Activated CD8-positive, alpha-beta memory T cell treated with anti-CD3 and anti-CD28 coated beads for 24 hours (primary cell): Measurements from ENCODE around the gene GZF1.

Experiments
- DNase-seq: peaks from one replicate; pipeline ENCODE4 v3.0.0-alpha.2; 2020

Gene GZF1

DNA sequence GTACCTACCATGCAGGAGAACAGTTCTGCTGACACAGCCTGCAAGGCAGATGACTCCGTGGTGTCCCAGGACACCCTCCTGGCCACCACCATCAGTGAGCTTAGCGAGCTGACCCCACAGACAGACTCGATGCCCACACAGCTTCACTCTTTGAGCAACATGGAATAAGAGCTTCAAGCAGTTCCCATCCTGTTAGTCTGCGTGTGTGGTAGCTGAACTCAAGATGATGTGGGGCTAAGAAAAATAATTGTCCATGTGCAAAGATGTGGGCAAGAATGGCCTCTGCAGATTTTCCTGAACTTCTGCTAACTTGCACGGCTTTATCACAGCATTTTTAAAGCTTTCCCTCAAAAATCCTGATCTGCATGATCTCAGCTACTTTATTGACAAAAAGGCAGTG, 8.3 kb downstream of the GZF1 start:
- DNase-seq = no peak

DNA sequence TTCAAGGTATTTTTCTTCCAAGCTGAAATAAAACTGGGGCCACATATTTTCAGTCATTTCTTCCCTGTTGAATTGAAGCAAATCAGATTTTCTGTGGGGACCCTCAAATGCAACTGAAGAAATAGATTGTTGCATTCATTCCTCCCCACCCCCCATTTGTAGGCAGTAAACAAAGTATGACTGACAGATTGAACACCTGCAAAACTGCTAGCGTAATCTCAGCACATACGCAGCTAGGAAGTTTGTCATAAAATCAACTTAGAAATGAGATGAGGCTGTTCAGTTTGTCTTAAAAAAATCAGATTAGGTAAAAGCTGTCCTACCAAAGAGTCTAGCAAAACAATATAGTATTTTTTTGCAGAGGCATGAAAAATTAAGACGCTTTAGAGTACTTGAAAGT, 8.9 kb downstream of the GZF1 start:
- no peak for DNase-seq

DNA sequence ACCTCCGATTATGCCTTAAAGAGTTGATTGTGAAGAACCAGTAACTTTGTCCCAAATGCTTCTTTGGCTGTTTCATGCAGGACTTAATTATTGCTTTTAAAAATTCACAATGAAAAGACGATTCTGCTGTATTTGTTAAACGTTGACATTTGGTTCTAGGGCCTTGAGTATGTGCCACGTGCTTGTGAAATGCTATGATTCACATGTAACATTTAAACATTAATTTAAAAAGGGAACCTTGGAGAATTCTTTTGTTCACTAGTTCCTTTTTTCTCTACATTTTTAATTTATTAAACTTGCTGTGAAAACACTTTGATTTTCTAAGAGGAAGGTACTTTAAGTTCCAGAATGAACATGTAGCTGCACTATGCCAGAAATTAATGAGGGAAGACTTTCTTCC, 9.5 kb downstream of the GZF1 start:
- no peak for DNase-seq

DNA sequence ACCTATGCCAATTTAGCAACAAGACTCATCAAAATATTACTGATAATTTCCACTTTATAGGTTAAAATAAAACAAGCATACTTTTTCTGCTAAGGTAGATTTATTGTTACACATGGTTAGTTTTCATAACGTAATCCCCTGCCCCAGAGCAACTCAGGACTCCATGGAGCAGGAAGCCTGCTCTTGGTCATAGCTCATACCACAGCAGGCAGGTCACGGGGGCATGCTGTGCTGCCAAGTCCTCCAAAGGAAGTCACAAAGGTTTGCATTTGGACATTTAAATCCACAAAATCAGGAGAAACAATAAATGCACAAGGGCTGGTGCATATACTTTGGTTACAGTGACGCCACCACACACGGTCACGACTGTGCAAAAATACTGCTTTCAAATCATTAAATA, 12.5 kb downstream of the GZF1 start:
- DNase-seq = no peak

DNA sequence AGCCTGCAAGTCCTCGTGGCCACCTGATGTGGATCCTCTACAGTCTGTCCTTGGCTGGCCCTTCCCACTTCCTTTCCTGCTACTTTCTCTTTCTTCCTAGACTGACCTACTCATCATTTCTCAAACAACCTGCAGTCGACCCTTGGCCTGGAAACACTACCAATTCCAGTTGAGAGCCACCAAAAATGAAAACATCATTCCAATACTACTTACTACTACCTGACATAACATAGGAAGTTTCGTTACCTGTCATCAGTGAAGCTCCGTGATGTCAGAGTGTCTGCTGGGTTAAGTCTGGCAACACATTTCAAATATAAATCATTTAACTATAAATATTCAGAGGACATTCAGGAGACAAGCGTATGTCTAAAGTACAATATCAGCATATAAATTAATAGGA, 13.8 kb downstream of the GZF1 start:
- DNase-seq = no peak

DNA sequence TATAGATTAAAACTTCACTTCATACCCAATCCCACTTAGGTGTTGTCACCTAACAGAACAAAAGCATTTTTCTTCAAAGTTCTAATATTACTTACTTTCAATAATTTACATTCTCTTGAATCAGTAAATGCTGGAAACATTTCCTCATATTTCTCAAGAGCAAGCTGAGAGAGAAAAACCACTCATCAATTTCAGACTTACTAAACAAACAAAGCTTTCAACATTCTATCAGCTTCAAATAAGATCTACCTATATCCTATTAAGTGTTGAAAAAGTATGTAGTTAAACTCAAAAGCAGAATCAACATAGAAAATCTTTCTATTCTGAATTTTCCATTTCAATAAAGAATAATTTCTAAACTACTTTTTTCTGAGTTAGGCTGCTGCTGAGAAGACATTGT, 17.8 kb downstream of the GZF1 start:
- no peak for DNase-seq

DNA sequence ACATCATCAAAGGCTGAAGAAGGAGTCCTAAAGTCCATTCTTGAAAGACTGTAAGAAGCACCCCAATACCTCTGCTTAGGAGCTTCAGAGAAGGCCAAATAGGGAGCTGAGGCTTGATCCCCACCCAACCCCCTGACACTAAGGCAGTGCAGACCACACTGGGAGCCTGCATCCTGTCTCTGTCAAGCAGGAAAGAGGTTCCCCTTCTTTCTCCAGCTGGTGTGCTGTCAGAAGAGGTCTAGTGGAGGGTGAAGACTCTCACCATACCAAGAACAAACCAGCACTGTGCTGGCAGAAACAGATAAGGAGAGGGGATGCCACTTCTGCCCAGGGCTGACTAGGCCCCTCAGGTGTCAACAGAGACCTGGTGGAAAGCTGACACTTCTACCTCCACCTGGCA, 19.9 kb downstream of the GZF1 start:
- no peak for DNase-seq

DNA sequence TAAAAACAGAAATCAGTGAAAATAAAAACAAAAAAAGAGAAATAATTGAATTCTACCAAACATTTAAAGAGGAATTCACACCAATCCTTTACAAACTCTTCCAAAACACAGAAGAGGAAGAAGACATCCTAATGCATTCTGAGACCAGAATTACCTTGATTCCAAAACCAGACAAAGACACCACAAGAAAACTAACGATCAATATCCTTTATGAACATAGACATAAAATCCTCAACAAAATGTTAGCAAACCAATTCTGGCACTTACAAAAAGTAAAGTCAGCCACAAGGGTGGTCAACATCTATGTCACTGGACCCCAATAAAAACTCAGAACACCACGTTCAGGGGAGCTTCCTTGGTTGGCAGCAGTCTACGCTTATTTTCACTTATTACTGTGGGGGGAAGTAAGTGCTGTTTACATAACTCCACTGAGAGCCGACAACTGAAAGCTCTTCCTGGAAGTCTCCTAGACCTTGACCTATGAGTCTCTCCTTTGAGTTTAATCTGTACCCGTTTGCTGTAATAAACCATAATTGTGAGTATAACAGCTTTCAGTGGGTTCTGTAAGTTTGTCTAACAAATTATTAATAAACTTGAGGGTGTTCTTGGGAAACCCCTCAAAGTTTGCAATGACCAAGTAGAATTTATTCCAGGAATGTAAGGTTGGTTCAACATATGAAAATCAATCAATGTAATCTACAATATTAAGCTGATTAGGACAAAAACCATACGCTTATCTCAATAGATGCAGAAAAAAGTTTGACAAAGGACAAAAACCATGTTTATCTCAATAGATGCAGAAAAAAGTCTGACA, 24.5 kb downstream of the GZF1 start:
- DNase-seq = no peak

DNA sequence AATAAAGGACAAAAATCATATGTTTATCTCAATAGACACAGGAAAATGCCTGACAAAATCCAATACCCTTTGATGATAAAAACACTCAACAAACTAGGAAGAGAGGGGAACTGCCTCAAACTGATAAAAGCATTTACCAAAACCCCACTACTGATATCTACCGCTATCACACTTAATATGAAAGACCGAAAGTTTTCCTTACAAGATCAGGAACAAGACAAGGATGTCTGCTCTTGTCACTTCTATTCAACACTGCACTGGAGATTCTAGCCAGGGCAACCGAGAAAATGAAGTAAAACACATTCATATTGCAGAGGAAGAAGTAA, 25.1 kb downstream of the GZF1 start:
- DNase-seq = no peak

DNA sequence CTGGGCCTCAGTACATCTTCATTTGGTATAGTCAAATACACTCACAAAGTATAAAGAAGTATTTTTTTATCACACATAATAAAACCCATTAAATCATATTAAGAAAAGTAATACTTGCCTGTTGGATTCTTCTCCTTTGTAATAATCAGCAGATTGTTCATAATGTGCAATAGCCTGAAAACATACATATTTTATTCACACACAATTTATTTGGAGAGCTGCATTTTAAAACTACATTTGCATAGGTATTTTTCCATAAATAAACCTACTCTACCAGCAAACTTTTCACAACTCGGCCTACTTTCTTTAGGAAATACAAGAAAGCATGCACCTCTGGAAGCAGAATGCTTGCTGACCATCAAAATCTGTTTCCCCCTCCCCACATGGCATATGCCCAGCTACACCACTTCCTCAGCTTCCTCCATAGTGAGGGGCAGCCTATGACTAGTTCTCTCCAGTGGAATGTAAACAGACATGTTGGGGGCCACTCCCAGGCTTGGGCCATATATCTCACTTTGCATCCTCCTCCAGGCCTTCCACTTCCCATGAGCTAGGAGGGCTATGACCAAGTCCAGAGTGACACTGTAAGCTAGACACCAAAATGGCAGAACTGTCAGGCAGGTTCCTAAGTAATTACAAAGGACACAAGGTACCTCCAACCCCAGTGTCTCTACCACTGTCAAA, 28.3 kb downstream of the GZF1 start:
- DNase-seq = no peak

DNA sequence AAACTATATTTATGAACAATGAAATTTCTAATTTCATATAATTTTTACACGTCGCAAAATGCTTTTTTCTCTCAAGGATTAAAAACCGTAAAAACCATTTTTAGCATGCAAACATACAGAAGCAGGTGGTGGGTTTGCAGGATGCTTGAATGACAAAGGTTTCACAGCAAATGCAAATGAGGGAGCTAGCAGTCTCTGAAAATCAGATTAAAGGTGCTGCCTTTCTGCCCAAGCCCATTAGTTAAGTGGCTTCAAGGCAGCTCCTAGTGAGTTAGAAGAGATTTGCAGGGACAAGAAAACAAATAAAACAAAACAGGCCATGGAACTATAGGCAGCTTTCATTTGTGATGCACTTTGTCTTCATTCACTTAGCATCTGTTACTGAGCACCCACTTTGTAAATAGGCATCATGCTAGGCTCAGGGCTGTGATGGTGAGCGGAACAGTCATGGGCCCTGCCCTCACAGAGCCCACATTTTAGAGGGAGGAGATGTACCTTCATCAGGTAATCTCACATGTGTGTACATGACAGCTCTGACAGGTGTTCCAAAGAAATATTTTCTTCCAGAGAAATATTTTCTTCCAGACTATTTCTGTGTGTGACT, 29.8 kb downstream of the GZF1 start:
- no peak for DNase-seq

DNA sequence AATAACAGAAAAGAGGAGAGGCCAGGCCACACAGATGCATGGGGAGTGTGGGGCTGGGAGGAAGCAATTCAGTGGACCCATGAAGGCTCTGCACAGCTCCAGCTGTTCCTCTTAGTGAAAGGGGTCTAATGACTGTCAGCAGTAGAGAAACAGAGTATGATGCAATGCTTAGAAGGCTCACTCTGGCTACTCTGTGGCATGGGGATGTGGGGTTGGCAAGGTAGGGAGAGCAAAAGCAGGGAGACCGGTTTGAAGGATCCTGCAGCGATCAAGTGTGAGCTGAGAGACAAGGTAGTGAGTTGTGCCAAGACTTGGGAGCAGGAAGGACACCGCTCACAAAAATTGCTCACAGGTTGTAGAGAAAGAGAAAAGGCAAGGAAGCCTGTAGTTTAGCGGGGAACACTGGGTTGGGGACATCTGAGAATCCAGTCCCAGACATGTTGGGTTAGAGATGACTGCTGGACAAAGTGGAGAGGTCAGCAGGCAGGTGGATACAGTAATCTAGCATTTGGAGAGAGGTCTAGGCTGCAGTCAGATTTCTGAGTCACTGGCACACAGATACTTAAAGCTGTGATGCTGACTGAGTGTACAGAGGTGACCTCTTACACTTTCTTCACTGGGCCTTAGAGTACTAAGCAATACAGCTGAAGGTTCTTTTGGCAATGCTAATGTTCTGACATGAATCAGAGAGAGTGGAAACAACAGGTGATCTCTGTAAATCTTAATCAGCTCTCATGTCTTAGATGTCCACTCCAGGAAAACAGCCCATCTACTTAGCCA, 32.2 kb downstream of the GZF1 start:
- no peak for DNase-seq

DNA sequence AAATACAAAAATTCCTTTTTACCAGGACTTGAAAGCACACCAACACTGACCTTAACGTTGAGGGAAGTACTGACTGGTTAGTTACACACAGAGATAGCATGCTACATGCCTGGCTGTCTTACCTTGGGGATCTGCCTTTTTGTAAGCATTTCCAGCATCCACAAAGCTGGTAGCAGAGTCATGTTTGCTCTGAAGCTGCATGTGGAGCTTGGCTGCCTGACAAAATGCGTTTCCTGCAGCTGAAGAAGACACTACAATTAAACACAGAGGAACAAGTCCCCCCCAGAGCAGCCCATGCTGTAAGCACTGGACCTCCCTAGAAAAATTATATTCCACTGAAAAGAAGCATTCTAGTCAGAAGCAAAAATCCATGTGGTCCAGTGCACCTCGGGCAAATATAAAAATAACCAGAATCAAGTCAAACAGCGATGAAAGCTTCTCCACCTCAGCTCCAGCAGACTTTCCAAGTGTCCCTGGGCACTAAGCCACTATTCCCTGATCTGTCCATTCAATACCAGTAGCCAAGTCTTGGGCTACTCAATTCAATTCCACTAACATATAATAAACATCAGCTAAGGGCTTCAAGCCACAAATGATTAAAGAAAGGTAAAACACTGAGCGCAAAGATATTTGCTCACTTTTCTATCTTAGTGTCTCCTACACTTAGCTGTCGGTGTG, 35.1 kb downstream of the GZF1 start:
- no peak for DNase-seq

DNA sequence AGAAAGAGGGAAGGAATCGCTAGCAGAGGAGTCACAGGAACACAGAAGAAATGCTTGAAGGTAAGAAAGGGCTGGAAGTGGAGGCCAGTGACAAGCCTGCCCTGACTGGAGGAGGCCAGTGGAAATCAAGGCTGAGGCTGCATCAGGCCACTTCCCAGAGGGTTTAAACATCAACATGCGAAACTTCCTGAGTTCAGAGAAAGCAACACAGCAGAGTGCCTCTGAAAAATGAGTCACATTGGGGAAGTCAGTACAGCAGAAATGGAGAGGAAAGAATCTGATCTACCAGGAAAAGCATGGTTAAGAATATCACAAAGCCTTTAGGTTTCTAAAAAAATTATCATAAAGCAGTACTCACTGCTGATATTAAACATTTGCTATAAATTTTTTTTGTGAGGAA, 36.0 kb downstream of the GZF1 start:
- no peak for DNase-seq

DNA sequence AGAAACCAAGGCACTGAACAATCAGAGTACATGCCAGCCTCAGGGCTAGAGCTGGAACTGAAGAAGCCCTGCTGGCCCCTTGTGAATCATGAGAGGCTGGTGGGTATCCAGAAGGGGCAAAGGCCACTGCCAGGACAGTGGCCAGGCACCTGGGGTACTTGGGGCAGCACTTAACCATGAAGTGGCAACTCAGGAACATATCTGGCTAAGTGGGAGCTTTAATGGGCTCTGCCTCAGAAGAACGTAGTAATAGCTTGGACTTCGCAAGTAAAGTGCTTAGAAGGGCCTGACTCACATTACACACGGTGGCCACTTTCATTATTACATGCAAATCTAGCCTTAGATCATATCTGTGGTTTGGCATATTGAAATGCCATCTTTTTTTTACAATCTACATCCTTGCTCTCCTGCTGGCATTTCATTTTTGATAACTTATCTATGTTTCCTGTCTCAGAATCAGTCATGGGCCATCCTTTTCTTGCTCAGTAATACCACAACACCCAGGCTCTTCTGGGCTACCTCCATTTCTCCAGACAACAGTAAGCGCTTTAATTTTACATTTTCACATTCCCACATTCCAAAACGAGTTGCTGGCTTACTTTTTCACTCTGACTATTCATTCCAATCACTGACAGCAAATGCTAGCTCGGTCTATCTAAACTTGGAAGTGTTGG, 37.7 kb downstream of the GZF1 start:
- DNase-seq = no peak

DNA sequence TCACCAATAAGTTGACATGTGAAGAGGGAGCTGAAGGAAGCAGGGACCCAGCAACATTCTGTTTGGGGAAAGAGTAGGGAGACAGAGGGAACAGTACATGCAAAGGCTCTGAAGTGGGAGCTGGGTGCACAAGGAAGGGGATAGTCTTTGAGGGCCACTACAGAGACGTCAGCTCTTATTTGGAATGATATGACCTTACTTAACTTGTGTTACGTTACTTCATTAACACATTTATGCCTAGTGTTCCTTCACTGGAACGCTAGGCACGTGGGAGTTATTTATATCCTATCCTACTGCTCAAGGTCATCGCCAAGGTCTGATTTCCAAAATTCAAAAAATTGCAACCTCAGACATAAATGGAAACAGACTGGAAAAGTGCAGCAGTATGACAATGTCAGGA, 39.1 kb downstream of the GZF1 start:
- DNase-seq = no peak

DNA sequence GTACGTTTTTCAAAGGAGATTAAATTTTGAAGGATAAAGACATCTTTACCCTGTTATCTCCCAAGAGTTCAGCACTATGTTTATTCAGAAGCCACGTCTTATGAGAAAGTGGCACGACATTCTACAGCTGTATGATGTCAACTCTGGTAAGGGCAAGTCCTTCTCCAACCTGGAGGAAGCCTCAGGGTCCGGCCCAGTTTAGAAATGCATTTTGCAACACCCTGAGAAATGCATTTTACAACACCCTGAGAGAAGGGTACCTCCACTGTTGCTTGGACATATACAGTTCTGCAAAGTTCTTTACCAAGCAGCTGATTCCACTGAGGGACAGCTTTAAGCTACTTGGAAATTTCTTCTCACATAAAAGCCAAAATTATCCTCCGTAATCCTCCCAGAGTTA, 41.8 kb downstream of the GZF1 start:
- DNase-seq = no peak

DNA sequence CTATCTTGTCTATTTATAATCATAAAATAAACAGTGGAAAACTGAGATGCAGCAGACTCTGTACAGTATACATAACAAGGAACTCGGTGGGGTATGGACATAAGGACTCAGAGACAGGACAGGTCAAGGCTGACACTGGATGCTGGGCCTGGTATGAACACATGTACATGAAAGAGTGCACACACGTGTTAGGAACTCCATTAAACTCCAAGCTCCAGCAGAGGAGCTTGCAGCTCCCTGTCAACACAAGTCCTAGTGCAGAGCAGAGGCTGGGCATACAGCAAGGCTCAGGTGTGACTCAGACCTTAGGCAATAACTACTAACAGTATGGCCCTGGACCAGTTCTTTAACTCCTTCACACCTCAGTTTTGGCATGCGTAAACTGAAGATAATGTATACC, 42.2 kb downstream of the GZF1 start:
- no peak for DNase-seq

DNA sequence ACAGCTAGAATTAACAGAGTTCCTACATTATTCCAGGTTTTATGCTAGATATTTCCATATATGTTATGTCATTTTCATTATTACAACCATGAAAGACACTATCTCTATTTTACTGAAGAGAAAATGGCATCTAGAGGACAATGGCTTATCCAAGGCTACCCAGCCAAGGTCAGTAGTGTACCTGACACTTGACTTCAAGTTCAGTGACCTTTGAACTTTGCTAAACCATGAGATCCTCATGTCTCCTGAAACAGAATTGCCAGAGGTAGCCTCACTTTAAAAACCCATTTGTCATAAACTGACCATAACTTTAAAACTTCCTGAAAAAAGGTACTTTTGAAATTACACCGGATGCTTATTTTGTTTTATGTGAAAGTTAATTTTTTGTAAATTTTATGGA, 44.9 kb downstream of the GZF1 start:
- DNase-seq = no peak

DNA sequence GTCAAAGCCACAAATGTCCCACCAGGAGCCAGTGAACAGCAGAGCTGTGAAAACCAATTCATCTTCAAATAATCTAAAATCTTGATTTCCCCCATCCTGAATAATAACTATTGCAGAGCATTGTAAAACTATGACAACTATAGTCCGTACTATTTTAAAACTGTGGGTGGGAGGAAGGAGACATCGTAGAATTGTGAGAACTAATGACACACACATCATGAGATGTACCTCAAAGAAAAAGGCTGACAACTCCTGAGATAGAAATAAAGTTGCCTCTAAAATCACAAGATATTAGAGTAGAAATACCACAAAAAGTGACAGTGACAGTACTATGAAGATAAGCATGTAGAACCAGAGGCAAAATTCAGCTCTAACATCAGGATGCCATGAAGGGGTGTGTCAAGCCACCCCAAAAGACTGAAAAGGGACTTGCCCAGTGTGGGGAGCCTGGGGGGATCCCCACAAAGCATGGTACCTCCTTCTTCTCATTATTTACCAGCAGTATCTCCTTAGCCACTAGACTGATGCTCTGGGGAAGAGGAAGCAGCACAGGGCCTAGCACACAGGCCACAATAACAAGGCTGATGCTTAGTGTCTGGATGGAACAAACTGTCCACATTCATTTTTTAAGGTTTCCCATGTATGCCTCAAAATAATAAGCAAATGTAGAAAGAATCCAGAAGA, 45.9 kb downstream of the GZF1 start:
- no peak for DNase-seq

DNA sequence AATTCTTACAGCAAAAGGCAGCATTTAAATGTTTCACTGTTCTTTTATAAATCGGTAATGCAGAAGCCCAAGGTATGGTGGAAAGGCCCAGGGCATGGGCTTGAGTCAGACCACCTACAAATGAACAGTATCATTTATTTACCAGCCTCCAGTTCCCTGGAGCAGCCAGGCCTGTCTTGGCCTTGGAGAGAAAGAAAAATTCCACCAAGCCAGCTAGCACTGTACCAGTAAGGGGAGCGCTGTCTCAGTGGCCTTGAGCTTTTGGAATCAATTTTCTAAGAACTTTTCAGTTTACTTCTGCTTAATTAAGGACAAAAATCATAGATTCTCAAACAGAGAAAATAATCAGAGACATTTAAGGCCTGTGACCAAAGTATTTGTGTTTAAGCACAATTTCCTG, 47.0 kb downstream of the GZF1 start:
- DNase-seq = no peak

DNA sequence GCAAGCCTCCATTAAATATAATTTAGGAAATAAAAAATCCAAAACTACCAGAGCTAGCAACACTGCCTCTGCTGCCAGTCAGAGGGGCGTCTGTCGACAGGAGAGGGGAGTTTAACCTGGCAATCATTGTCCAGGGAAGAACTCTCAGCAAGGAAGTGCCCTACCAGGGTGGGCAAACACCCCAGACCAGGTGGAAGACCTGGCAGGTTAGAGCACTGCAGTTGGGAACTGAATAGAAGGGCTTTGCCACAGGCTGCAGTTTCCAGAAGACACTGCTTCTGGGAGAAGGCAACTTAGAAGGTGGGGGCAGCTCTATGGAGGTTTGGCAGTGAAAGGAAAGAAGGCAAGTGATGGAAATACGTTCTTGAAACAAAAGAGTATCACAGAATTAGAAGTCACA, 47.8 kb downstream of the GZF1 start:
- DNase-seq = no peak
